ENCODE measurements around the gene TBL1X.

TBL1X gene

GRCh38 chrX:9676738-9677097 is 211.9 kb downstream of the TBL1X start:
- no peak for DNase-seq

GRCh38 chrX:9677098-9677739 is 212.4 kb downstream of the TBL1X start:
- DNase-seq, result peak; percentile 32

GRCh38 chrX:9678215-9678965 is 213.5 kb downstream of the TBL1X start:
- no peak for DNase-seq

- DNase-seq, result no peak
These were observed 216.2 kb downstream of the TBL1X start for GRCh38 chrX:9681011-9681410.

GRCh38 chrX:9681422-9681821 is 216.6 kb downstream of the TBL1X start:
- no peak for DNase-seq

GRCh38 chrX:9682456-9682855 is 217.6 kb downstream of the TBL1X start:
- DNase-seq, result no peak

GRCh38 chrX:9682861-9683260 is 218.0 kb downstream of the TBL1X start:
- DNase-seq, result no peak

- DNase-seq, result no peak
These were observed 218.5 kb downstream of the TBL1X start for GRCh38 chrX:9683350-9683749.

- no peak for DNase-seq
These were observed 223.0 kb downstream of the TBL1X start for GRCh38 chrX:9687899-9688298.

- no peak for DNase-seq
These were observed 224.0 kb downstream of the TBL1X start for GRCh38 chrX:9688833-9689232.

GRCh38 chrX:9690046-9690445 is 225.2 kb downstream of the TBL1X start:
- no peak for DNase-seq

- no peak for DNase-seq
These were observed 228.6 kb downstream of the TBL1X start for GRCh38 chrX:9693307-9694001.

- no peak for DNase-seq
These were observed 233.7 kb downstream of the TBL1X start for GRCh38 chrX:9698576-9698975.

GRCh38 chrX:9700555-9700954 is 235.7 kb downstream of the TBL1X start:
- no peak for DNase-seq

GRCh38 chrX:9701790-9702189 is 236.9 kb downstream of the TBL1X start:
- no peak for DNase-seq

GRCh38 chrX:9703406-9703805 is 238.5 kb downstream of the TBL1X start:
- DNase-seq, result no peak

- no peak for DNase-seq
These were observed 240.1 kb downstream of the TBL1X start for GRCh38 chrX:9704876-9705465.

- DNase-seq, result no peak
These were observed 241.6 kb downstream of the TBL1X start for GRCh38 chrX:9706421-9706820.

GRCh38 chrX:9707306-9708033 is 242.6 kb downstream of the TBL1X start:
- no peak for DNase-seq

- no peak for DNase-seq
These were observed 243.2 kb downstream of the TBL1X start for GRCh38 chrX:9708086-9708485.

- DNase-seq, result peak; percentile 73 to 83
These were observed 244.2 kb downstream of the TBL1X start for GRCh38 chrX:9708923-9709553.

- no peak for DNase-seq
These were observed 245.5 kb downstream of the TBL1X start for GRCh38 chrX:9710332-9710731.

GRCh38 chrX:9717376-9717775 is 252.5 kb downstream of the TBL1X start:
- no peak for DNase-seq

All from CD4-positive, alpha-beta T cell treated with Interleukin-4 for 1 hour (primary cell).